Kidney epithelial cell (primary cell): Measurements from ENCODE around the gene SUPT20H. TPM values are rescaled to one million over a fixed set of nuclear protein-coding genes. Genes with fewer than 3 reads are reported as not detected.

Experiments used
- DNase-seq: peaks from one replicate; pipeline ENCODE4 v3.0.0-alpha.2; 2010; ENCODE audit warnings: low read depth
- H3K27me3 ChIP-seq: 2 replicates; pipeline ENCODE4 v1.6.0; 2011; ENCODE audit warnings: low read length; ENCODE audit not compliant: control insufficient read depth, insufficient read depth
- H3K36me3 ChIP-seq: 2 replicates; pipeline ENCODE4 v1.5.1; 2011; ENCODE audit warnings: low read length; ENCODE audit not compliant: control insufficient read depth, insufficient read depth
- H3K4me3 ChIP-seq: 2 replicates; pipeline ENCODE4 v1.5.1; 2011; ENCODE audit warnings: low read depth, mild to moderate bottlenecking, control low read depth, low read length
- total RNA-seq: library from RNA; depleted of rRNA; stranded (reverse); fragments of >200 nt; gene quantifications from 2 replicates; pipeline ENCODE4 v1.2.3, GENCODE V29; 2015
- TF ChIP-seq, protein P1 (sequence below): IDR thresholded peaks from 2 replicates; pipeline ENCODE4 v1.5.1; 2011; ENCODE audit warnings: mild to moderate bottlenecking, moderate library complexity, low read length, control low read depth, inconsistent platforms; ENCODE audit not compliant: insufficient read depth, poor library complexity, severe bottlenecking

The SUPT20H gene
- total RNA-seq, 1 donor from 2014 or later = 58.6 TPM

GRCh38 chr13:37014609-37015008, 44.9 kb downstream of the SUPT20H start:
- no peak overlapping the region for H3K4me3 ChIP-seq
- DNase-seq = no peak
- H3K27me3 ChIP-seq = no peaks in the 10 kb centered on the region
- H3K36me3 ChIP-seq = peaks cover 2% of the 10 kb centered on the region
- TF ChIP-seq, protein P1, sequence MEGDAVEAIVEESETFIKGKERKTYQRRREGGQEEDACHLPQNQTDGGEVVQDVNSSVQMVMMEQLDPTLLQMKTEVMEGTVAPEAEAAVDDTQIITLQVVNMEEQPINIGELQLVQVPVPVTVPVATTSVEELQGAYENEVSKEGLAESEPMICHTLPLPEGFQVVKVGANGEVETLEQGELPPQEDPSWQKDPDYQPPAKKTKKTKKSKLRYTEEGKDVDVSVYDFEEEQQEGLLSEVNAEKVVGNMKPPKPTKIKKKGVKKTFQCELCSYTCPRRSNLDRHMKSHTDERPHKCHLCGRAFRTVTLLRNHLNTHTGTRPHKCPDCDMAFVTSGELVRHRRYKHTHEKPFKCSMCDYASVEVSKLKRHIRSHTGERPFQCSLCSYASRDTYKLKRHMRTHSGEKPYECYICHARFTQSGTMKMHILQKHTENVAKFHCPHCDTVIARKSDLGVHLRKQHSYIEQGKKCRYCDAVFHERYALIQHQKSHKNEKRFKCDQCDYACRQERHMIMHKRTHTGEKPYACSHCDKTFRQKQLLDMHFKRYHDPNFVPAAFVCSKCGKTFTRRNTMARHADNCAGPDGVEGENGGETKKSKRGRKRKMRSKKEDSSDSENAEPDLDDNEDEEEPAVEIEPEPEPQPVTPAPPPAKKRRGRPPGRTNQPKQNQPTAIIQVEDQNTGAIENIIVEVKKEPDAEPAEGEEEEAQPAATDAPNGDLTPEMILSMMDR = no peak

DNA sequence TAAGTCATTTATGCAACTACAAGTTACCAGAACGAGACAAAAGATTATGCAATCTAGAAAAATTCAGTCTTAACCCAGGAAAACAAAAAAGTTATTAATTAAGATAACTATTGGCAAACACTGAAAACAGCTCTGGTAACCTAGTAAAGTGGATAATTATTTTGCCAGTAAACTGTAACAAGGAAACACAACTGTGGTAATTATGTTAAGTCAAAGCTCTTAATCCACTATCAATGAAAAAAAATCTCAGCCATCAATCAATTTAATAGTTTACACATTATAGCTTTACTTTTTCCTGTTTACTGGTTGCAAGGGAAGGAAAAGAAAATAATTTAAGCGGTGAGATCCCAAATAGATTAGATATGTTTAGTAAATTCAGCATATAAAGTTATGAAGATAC, 47.7 kb downstream of the SUPT20H start:
- no peaks in the 10 kb centered on the region for H3K36me3 ChIP-seq
- H3K27me3 ChIP-seq = no peaks in the 10 kb centered on the region
- TF ChIP-seq, protein P1 = no peak

DNA sequence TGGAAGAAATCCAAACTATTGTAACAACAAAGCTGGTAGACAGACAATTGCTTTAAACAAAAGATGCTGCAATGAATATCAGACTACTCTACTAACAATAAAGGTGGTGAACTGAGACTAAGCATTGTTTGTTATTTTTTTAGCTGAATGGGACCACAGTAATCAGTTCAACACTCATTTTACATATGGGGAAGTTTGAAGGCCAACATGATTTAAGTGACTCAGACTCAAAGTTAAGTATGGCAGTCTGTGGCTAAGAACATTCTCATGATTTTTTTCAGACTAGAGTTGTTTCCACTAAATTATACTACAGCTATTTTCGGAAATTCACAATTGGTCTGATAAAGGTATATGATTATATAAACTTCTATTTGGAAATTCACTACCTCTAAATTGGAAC, 48.5 kb downstream of the SUPT20H start:
- Histone ChIP-seq H3K27me3 (no peaks in the 10 kb centered on the region), H3K36me3 (no peaks in the 10 kb centered on the region), H3K4me3 (no peak overlapping the region)
- DNase-seq = no peak
- TF ChIP-seq, protein P1 = no peak

More for the DNA sequence above, 47.7 kb downstream of the SUPT20H start:
- DNase-seq = no peak
- no peak overlapping the region for H3K4me3 ChIP-seq

GRCh38 chr13:37010424-37010823, 49.1 kb downstream of the SUPT20H start:
- no peaks in the 10 kb centered on the region for H3K36me3 ChIP-seq
- DNase-seq = no peak
- TF ChIP-seq, protein P1 = no peak
- no peaks in the 10 kb centered on the region for H3K27me3 ChIP-seq
- no peak overlapping the region for H3K4me3 ChIP-seq

- TF ChIP-seq, protein P1 = no peak
- DNase-seq = no peak
- H3K36me3 ChIP-seq = no peaks in the 10 kb centered on the region
- no peaks in the 10 kb centered on the region for H3K27me3 ChIP-seq
- no peak overlapping the region for H3K4me3 ChIP-seq
Observed at GRCh38 chr13:37009692-37010091, 49.8 kb downstream of the SUPT20H start.

- no peak for DNase-seq
- Histone ChIP-seq H3K4me3 (peak overlapping the region; percentile 82), H3K36me3 (no peaks in the 10 kb centered on the region), H3K27me3 (no peaks in the 10 kb centered on the region)
- TF ChIP-seq, protein P1 = no peak
Observed at GRCh38 chr13:37001921-37002250, 57.6 kb downstream of the SUPT20H start.
